Measurements from ENCODE around the gene CTNNB1.

DNA sequence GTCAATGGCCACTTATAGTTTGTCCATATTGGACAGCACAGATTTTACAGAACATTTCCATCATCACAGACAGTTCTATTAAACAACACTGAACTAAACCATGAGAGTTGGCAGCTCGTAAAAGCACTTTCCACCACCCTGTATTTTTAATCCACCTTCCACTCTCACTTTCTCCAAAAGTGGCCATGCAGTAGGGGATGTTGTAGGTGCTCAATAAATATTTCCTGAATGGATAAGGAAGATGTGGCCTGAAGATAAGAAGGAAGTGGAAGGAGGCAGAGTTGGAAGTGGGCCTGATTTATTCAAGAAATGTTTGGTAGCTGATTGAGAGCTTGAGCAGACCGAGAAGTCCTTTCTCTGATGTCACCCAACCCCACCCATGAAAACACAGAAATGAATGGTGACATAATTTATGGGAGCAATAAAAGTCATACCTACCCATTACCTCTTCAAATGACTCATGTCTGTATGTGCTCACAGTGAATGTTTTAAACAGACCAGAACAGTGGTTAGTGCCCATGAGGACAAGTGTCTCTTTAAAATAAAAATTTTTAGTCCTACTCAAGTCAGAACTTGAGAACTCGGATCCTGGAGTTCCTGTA, 39.6 kb upstream of the CTNNB1 start:
- TF ChIP-seq, protein P1, sequence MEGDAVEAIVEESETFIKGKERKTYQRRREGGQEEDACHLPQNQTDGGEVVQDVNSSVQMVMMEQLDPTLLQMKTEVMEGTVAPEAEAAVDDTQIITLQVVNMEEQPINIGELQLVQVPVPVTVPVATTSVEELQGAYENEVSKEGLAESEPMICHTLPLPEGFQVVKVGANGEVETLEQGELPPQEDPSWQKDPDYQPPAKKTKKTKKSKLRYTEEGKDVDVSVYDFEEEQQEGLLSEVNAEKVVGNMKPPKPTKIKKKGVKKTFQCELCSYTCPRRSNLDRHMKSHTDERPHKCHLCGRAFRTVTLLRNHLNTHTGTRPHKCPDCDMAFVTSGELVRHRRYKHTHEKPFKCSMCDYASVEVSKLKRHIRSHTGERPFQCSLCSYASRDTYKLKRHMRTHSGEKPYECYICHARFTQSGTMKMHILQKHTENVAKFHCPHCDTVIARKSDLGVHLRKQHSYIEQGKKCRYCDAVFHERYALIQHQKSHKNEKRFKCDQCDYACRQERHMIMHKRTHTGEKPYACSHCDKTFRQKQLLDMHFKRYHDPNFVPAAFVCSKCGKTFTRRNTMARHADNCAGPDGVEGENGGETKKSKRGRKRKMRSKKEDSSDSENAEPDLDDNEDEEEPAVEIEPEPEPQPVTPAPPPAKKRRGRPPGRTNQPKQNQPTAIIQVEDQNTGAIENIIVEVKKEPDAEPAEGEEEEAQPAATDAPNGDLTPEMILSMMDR (CRISPR knock-in tag; IDR thresholded peaks at IDR 0.05) = no peak
- no peak for TF ChIP-seq HDAC2 (CRISPR knock-in tag; IDR thresholded peaks at IDR 0.05)
- no peak for TF ChIP-seq HOXA9 (CRISPR knock-in tag; IDR thresholded peaks at IDR 0.05; ENCODE audit: borderline replicate concordance)
- TF ChIP-seq EZH2 (conservative IDR thresholded peaks at IDR 0.05; ENCODE audit: low read depth, low read length) = no peak
- TF ChIP-seq HOXA3 (CRISPR knock-in tag; IDR thresholded peaks at IDR 0.05) = no peak
- no peak for TF ChIP-seq NFYB (CRISPR knock-in tag; IDR thresholded peaks at IDR 0.05)
- TF ChIP-seq, protein P2, sequence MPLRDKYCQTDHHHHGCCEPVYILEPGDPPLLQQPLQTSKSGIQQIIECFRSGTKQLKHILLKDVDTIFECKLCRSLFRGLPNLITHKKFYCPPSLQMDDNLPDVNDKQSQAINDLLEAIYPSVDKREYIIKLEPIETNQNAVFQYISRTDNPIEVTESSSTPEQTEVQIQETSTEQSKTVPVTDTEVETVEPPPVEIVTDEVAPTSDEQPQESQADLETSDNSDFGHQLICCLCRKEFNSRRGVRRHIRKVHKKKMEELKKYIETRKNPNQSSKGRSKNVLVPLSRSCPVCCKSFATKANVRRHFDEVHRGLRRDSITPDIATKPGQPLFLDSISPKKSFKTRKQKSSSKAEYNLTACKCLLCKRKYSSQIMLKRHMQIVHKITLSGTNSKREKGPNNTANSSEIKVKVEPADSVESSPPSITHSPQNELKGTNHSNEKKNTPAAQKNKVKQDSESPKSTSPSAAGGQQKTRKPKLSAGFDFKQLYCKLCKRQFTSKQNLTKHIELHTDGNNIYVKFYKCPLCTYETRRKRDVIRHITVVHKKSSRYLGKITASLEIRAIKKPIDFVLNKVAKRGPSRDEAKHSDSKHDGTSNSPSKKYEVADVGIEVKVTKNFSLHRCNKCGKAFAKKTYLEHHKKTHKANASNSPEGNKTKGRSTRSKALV (CRISPR knock-in tag; IDR thresholded peaks at IDR 0.05) = no peak
- TF ChIP-seq, protein P3, sequence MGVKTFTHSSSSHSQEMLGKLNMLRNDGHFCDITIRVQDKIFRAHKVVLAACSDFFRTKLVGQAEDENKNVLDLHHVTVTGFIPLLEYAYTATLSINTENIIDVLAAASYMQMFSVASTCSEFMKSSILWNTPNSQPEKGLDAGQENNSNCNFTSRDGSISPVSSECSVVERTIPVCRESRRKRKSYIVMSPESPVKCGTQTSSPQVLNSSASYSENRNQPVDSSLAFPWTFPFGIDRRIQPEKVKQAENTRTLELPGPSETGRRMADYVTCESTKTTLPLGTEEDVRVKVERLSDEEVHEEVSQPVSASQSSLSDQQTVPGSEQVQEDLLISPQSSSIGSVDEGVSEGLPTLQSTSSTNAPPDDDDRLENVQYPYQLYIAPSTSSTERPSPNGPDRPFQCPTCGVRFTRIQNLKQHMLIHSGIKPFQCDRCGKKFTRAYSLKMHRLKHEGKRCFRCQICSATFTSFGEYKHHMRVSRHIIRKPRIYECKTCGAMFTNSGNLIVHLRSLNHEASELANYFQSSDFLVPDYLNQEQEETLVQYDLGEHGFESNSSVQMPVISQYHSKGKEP (CRISPR knock-in tag; IDR thresholded peaks at IDR 0.05) = no peak
- TF ChIP-seq KDM5B (CRISPR knock-in tag; IDR thresholded peaks at IDR 0.05; ENCODE audit: borderline replicate concordance) = no peak
- no peak for TF ChIP-seq SNAPC2 (CRISPR knock-in tag; IDR thresholded peaks at IDR 0.05)
- TF ChIP-seq, protein P4, sequence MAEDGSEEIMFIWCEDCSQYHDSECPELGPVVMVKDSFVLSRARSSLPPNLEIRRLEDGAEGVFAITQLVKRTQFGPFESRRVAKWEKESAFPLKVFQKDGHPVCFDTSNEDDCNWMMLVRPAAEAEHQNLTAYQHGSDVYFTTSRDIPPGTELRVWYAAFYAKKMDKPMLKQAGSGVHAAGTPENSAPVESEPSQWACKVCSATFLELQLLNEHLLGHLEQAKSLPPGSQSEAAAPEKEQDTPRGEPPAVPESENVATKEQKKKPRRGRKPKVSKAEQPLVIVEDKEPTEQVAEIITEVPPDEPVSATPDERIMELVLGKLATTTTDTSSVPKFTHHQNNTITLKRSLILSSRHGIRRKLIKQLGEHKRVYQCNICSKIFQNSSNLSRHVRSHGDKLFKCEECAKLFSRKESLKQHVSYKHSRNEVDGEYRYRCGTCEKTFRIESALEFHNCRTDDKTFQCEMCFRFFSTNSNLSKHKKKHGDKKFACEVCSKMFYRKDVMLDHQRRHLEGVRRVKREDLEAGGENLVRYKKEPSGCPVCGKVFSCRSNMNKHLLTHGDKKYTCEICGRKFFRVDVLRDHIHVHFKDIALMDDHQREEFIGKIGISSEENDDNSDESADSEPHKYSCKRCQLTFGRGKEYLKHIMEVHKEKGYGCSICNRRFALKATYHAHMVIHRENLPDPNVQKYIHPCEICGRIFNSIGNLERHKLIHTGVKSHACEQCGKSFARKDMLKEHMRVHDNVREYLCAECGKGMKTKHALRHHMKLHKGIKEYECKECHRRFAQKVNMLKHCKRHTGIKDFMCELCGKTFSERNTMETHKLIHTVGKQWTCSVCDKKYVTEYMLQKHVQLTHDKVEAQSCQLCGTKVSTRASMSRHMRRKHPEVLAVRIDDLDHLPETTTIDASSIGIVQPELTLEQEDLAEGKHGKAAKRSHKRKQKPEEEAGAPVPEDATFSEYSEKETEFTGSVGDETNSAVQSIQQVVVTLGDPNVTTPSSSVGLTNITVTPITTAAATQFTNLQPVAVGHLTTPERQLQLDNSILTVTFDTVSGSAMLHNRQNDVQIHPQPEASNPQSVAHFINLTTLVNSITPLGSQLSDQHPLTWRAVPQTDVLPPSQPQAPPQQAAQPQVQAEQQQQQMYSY (CRISPR knock-in tag; IDR thresholded peaks at IDR 0.05) = no peak
- no peak for TF ChIP-seq ZNF274 (CRISPR knock-in tag; IDR thresholded peaks at IDR 0.05)

Measured in HepG2 (cell line).